ENCODE measurements around the gene ZNF490. TPM values are rescaled to one million over a fixed set of nuclear protein-coding genes. Genes with fewer than 3 reads are reported as not detected.
"Not testable (repeated sequence)": the region's sequence is repeated elsewhere in the genome, so short reads cannot be mapped to it uniquely, and the experiment has no call there.

ZNF490 gene
- total RNA-seq, 2 experiments from 2014 or later = 6.2 to 7.1 TPM

- intact Hi-C loops (cut with DNase I, micrococcal nuclease) = loop anchor here in 1 of 2 experiments (5.0 kb wide), 1 partner anchor 39 kb away; no protein-coding TSS in a partner anchor
- no peak for TF ChIP-seq CTCF (IDR thresholded peaks at IDR 0.05)
- Histone ChIP-seq H3K27me3 (ENCODE audit: control insufficient read depth in 1 of 2, insufficient read depth in 2 of 2, low read length in 2 of 2) (no peaks in the 10 kb centered on the region), H3K4me3 (ENCODE audit: low read length) (no peak overlapping the region), H3K4me1 (ENCODE audit: insufficient read depth, low read length) (peaks cover 8% of the 10 kb centered on the region), H3K36me3 (ENCODE audit: insufficient read depth, low read length) (no peaks in the 10 kb centered on the region), H3K9me3 (ENCODE audit: control insufficient read depth in 1 of 2, insufficient read depth in 1 of 2, low read length in 2 of 2) (no peaks in the 10 kb centered on the region), H3K27ac (ENCODE audit: low read depth in 1 of 2, low read length in 2 of 2) (no peak overlapping the region)
- Mint-ChIP-seq H3K36me3 (ENCODE audit: low read depth) (no peaks in the 10 kb centered on the region), H3K9me3 (no peaks in the 10 kb centered on the region), H3K27ac (no peak overlapping the region), H3K4me3 (no peak overlapping the region), H3K27me3 (no peaks in the 10 kb centered on the region), H3K4me1 (ENCODE audit: low read depth) (peaks cover 5% of the 10 kb centered on the region)
- ATAC-seq (ENCODE audit: poor library complexity) = no peak
- no peak for DNase-seq
- CTCF ChIA-PET = interaction anchor here (0.7 to 0.8 kb wide), 2 partner anchors 72 to 279 kb away, joined by 3 to 5 read pairs; no protein-coding TSS in a partner anchor
- POLR2A ChIA-PET = interaction anchor here (1.2 to 1.3 kb wide), 2 partner anchors 46 to 101 kb away, joined by 4 to 6 read pairs; a partner anchor contains a TSS
Observed at GRCh38 chr19:12567951-12568350, 42.7 kb downstream of the ZNF490 start.

- H3K4me1 ChIP-seq (ENCODE audit: insufficient read depth, low read length); ATAC-seq (ENCODE audit: poor library complexity); H3K4me3 ChIP-seq (ENCODE audit: low read length); H3K4me3 Mint-ChIP-seq; H3K36me3 Mint-ChIP-seq (ENCODE audit: low read depth); H3K27ac ChIP-seq (ENCODE audit: low read depth in 1 of 2, low read length in 2 of 2); H3K9me3 Mint-ChIP-seq; H3K9me3 ChIP-seq (ENCODE audit: control insufficient read depth in 1 of 2, insufficient read depth in 1 of 2, low read length in 2 of 2); POLR2A ChIA-PET; H3K27ac Mint-ChIP-seq; H3K4me1 Mint-ChIP-seq (ENCODE audit: low read depth); H3K36me3 ChIP-seq (ENCODE audit: insufficient read depth, low read length); H3K27me3 ChIP-seq (ENCODE audit: control insufficient read depth in 1 of 2, insufficient read depth in 2 of 2, low read length in 2 of 2); H3K27me3 Mint-ChIP-seq; DNase-seq: not testable (repeated sequence)
- intact Hi-C loops (cut with DNase I, micrococcal nuclease) = loop anchor here in 1 of 2 experiments (5.0 kb wide), 1 partner anchor 41 kb away; no protein-coding TSS in a partner anchor
- CTCF ChIA-PET = interaction anchor here (1.2 kb wide), 1 partner anchor 73 kb away, joined by 5 read pairs; no protein-coding TSS in a partner anchor
Observed at GRCh38 chr19:12566380-12566779, 44.2 kb downstream of the ZNF490 start.

- POLR2A ChIA-PET = interaction anchor here (1.6 kb wide), 1 partner anchor 105 kb away, joined by 4 read pairs; a partner anchor contains a TSS
- H3K4me3 Mint-ChIP-seq = no peak overlapping the region
Observed at GRCh38 chr19:12564016-12564664, 46.5 kb downstream of the ZNF490 start.

More at GRCh38 chr19:12564016-12564664, 46.5 kb downstream of the ZNF490 start:
- Mint-ChIP-seq H3K9me3 (no peaks in the 10 kb centered on the region), H3K27ac (no peak overlapping the region), H3K27me3 (no peaks in the 10 kb centered on the region), H3K36me3 (ENCODE audit: low read depth) (no peaks in the 10 kb centered on the region), H3K4me1 (ENCODE audit: low read depth) (peaks cover 5% of the 10 kb centered on the region)
- ATAC-seq (ENCODE audit: poor library complexity) (peak; percentile 100), DNase-seq (peak; percentile 76 to 97 (median 92))
- H3K27ac ChIP-seq (ENCODE audit: low read depth in 1 of 2, low read length in 2 of 2) = no peak overlapping the region
- no peaks in the 10 kb centered on the region for H3K27me3 ChIP-seq (ENCODE audit: control insufficient read depth in 1 of 2, insufficient read depth in 2 of 2, low read length in 2 of 2)
- H3K9me3 ChIP-seq (ENCODE audit: control insufficient read depth in 1 of 2, insufficient read depth in 1 of 2, low read length in 2 of 2) = no peaks in the 10 kb centered on the region
- intact Hi-C loops (cut with DNase I, micrococcal nuclease) = loop anchor here (1.0 to 5.0 kb wide), 5 partner anchors 49 to 362 kb away; no protein-coding TSS in a partner anchor
- no peak overlapping the region for H3K4me3 ChIP-seq (ENCODE audit: low read length)
- peak; percentile 98 for TF ChIP-seq CTCF (IDR thresholded peaks at IDR 0.05)
- H3K36me3 ChIP-seq (ENCODE audit: insufficient read depth, low read length) = no peaks in the 10 kb centered on the region
- peaks cover 8% of the 10 kb centered on the region for H3K4me1 ChIP-seq (ENCODE audit: insufficient read depth, low read length)
- CTCF ChIA-PET = interaction anchor here (0.7 to 1.6 kb wide), 5 partner anchors 39 to 108 kb away, joined by 3 to 6 read pairs (median 4); no protein-coding TSS in a partner anchor

All from CD4-positive, alpha-beta T cell (primary cell).